Fibroblast of skin of left biceps (primary cell): ENCODE measurements around the gene CORO2B.

ENCODE experiments used
- DNase-seq, 2 experiments: peaks; one replicate each; pipeline ENCODE4 v3.0.0-alpha.2; 2013; ENCODE audit warnings: low read depth in 2 of 2

Gene CORO2B

GRCh38 chr15:68572309-68572708 is 6.5 kb upstream of the CORO2B start:
- no peak for DNase-seq

DNA sequence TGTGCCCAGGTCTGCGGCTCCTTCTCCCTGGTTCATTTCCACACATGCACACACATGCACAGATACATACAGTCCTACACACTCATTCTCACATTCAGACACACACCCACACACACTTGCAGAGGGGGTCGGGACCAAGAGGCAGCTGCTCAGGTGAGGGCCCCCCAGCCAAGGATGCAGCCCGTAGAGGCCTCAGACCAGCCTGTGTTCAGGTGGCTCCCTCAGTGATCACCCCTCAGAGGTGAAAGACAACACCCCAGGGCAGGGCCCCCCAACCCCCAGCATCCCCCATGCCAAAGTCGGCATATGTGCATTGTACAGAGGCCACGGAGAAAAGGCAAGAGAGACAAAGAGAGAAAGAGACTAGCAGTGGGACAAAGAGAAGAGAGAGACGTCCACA is 5.9 kb upstream of the CORO2B start:
- no peak for DNase-seq

DNA sequence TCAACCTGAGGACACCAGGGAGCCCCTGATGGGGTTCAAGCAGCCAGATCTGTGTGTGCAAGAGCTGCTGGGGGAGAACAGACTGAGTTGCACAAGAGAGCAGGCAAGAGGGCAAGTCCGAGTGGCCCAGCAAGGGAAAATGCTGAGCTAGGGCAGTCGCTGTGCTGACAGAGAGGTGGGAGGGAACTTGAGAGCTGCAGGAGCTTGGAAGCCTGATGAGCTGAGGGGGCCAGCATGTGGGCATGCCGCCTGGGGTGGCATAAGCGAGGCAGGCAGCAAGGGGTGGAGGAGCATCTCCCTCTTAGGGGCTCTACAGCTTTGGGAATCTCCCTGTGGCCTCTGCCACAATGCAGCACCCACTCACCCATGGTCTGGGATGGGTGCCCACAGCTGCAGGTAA is 4.7 kb upstream of the CORO2B start:
- no peak for DNase-seq

DNA sequence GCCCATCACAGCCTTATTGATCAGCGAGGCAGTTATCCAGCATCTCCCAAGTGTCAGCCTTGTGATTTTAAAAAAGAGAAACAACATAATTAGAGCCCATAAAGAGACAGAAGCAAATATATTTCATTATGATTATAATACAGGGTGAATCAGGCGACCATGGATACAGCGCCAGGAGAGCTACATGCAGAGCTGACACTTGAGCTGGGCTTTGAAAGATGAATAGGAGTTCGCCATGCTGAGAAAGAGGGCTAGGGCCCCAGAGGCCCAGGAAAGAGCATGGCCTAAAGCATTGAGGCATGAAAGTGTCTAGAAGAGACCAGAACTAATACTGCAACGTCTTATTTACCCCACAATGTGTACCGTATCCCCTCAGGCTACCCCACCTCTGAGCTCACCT is 4.2 kb upstream of the CORO2B start:
- DNase-seq = no peak

- no peak for DNase-seq
Measured at GRCh38 chr15:68576235-68576892, 2.4 kb upstream of the CORO2B start.

GRCh38 chr15:68578175-68578979 is 416 bp upstream of the CORO2B start:
- DNase-seq = no peak

- no peak for DNase-seq
Measured at GRCh38 chr15:68580026-68580882, 1.5 kb downstream of the CORO2B start.

DNA sequence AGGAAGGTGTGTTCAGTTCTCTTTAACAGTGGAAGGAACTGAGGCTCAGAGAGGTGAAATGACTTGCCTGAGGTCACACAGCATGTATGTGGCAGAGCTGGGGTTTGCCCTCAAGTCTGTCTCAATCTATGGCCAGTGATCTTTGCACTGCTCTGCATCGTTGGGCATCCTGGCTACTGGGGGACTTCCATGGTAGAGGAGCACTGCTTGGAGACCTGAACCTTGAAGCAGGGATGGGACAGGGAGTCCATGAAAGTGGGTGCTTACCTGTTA is 2.0 kb downstream of the CORO2B start:
- DNase-seq = no peak

GRCh38 chr15:68581725-68582124 is 2.9 kb downstream of the CORO2B start:
- no peak for DNase-seq

- DNase-seq = no peak
Measured at GRCh38 chr15:68582236-68582635, 3.4 kb downstream of the CORO2B start.

- DNase-seq = no peak
Measured at GRCh38 chr15:68582864-68583263, 4.1 kb downstream of the CORO2B start.

- no peak for DNase-seq
Measured at GRCh38 chr15:68583321-68583720, 4.5 kb downstream of the CORO2B start.

DNA sequence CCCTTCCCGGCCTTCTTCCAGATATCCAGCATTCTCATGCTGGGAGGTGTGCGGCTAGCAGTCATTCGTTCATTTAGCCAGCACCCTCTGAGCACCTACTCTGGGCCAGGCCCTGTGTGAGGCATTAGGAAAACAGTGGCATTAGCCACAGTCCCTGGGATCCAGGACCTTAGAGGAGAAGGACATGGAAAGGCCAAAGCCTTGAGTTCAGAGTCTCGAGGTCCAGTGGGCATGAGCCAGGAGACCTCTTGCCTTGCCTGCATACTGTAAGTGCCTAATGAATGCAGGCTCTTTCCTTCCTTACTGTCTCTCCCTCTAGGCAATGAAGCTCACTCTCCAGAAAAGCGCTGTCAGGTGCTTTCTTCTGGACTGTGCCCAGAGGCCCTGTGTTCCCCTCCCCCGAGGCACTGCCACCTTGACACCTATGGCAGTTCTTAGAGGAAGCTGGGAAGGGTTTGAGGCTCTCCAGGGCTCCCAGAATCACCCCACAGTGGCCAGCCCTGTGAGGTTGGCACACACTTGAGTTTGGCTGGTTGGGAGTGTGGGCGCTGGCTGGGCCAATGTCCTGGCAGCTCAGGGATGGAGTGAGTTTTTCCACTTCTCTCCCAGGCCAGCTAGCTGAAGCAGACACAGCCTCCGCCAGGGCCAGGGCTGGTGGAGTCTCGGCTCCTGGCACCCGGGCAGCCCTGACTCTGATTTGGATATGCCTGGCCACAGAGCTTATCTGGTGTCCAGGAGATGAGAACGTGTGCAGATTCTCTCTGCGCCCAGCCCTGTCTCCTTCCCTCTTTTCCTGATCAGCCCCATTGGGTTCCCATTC is 5.4 kb downstream of the CORO2B start:
- no peak for DNase-seq

GRCh38 chr15:68584756-68585573 is 6.2 kb downstream of the CORO2B start:
- DNase-seq = no peak

DNA sequence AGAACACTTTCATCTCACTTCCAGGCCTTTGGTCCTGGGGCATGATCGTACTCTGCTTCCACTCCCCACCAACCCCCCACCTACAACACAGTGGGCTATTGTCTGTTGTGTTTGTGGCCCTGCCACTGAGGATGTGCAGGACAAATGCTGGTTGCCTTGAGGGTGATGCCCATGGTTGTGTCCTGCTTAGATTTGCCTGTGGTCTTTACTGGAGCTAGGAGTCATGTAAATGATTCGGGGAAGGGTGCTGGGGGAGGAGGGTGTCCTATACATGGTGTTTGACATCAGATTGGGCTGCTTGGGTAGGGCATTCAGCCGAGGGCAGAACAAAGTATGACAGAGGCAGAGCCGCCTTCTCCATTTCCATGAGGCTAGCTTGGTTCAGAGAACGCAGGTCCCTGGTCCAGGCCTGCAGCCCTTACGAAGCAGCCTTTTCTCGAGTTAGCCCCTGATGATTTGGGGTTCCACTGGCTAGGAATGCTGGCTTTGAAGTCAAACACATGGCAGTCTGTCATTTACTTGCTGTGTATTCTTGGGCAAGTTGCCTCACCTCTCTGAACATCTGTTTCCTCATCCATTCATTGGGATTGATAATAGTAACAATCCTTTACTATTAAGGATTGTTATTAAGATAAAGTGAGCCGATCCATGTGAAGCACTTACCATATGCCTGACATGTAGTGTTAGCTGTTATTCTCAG is 6.9 kb downstream of the CORO2B start:
- DNase-seq = no peak

DNA sequence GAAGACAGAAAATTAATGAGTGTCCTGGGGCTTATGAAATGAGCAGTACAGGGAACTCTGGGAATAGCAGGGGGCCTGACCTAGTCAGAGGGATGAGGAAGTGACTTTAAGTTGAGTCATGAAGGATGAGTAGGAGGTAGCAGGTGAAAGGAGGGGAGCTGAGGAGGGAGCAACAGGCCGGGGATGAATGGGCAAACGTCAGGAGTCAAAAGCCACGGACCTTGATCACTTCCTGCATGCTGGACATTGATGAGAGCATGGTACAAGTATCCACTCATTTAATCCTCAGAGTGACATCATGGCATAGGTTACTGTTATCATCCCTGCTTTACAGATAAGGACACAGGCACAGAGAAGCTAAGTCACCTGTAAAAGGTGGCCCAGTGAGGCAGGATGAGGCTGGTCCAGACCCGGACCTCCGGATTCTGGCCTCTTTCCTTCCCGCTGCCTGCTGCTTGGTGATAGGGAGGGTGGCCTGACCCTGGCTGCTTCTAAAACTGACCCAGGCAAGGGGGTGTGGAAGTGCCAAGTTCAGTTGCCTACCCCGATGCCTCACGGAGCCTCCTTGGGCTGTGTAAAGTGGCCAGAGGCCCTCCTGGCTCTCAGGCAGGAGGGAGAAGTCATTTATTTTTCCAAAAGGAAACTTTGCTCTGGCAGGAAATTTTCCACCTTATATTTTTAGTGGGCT is 7.6 kb downstream of the CORO2B start:
- DNase-seq = peak in 1 of 2 experiments; percentile 21

DNA sequence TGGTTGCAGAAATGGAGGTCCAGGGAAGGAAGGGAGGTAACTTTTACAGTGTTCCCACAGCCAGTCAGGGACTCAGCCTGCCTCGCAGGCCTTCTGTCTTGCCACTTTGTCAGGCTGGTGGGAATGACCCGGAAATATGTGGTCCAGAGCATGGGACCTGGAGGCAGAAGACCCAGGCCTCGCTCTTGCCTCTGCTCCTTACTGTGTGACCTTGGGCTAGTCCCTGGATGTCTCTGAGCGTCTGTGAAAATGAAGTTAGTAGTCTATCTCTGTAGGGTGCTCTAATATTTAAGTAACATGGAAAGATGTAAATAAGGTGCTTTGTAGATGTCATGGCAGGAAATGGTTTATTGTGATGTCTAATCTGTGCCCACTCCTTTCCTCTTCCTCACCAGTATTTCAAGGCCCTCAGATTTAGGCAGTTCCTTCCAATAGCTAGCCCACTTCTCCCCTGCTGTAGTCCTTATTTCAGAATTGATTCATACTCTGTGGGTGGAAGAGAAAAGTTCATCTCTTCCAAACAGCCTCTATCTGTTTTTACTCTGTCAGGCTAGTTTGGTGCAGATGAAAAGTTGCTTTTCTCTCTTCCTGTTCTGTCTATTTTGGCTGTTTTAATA is 9.1 kb downstream of the CORO2B start:
- no peak for DNase-seq

GRCh38 chr15:68589053-68589452 is 10.3 kb downstream of the CORO2B start:
- no peak for DNase-seq
